RWPE1 (cell line): Measurements from ENCODE around the gene UBN2.

ENCODE experiments used
- CTCF ChIA-PET: fragments of 350-600 bp; sonication (Branson Sonifier 250); formaldehyde crosslinking; extraction: SDS; loops from one replicate; lab custom pipeline; 2021; lab: Yijun Ruan, JAX
- POLR2A ChIA-PET: fragments of 400-600 bp; formaldehyde crosslinking; extraction: SDS; loops from one replicate; lab custom pipeline; 2020; ENCODE audit warnings: antibody characterized with exemption; ENCODE audit not compliant: low non-redundant PET; lab: Yijun Ruan, JAX
- DNase-seq: peaks from one replicate; pipeline ENCODE4 v3.0.0; 2012; ENCODE audit warnings: low spot score
- H3K27ac ChIP-seq: fragments of 450-650 bp; 2 replicates; pipeline ENCODE4 v1.5.1; 2017
- TF ChIP-seq, protein P1 (sequence below): fragments of 450-650 bp; conservative IDR thresholded peaks from 2 replicates; pipeline ENCODE4 v1.5.1; 2017; ENCODE audit warnings: low read depth, mild to moderate bottlenecking

The UBN2 gene

DNA sequence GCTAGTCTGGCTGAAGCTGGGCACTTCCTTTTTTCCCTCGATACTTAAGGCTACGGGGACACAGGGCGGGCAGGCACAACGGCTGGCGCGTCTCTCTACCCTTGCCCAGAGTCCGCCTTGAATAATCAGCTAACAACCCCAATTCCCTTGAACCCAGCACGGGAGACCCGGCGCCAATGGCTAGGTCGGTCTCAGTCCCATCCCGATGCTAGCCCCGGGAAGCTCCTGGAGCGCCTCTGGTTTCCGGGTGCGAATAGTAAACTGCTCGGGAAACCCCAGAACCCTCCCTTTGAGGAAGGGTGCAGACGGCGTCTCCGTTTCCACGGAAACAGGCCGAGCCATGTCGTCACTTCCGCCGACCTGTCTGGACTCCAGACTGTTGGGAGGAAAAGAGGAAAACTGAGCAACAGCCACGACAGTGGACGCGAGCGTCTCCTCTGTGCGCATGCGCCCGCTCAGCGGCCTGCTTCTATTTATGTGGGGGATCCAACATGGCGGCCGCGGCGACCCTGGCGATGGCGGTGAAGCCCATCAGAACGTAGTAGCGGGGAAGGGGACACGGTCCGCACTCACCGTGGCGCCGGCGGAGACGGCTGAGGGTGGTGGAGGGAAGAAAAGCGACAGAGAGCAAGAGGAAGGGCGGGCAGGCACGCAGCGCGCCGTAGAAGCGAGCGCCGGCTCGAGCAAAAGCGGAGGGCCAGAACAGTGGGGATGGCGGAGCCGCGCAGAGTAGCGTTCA lies at the start of gene UBN2:
Gene UBN2 (plus strand): TSS at position 464 of the 739 bp plus-strand sequence. CDS start 248 bp downstream, at position 712.
- ChIA-PET CTCF (no interaction called here), POLR2A (interaction anchor here (0.5 kb wide), 1 partner anchor 35 kb away, joined by 3 read pairs; no protein-coding TSS in a partner anchor)
- peak within 1 kb of the TSS; percentile 88 for H3K27ac ChIP-seq
- TF ChIP-seq, protein P1, sequence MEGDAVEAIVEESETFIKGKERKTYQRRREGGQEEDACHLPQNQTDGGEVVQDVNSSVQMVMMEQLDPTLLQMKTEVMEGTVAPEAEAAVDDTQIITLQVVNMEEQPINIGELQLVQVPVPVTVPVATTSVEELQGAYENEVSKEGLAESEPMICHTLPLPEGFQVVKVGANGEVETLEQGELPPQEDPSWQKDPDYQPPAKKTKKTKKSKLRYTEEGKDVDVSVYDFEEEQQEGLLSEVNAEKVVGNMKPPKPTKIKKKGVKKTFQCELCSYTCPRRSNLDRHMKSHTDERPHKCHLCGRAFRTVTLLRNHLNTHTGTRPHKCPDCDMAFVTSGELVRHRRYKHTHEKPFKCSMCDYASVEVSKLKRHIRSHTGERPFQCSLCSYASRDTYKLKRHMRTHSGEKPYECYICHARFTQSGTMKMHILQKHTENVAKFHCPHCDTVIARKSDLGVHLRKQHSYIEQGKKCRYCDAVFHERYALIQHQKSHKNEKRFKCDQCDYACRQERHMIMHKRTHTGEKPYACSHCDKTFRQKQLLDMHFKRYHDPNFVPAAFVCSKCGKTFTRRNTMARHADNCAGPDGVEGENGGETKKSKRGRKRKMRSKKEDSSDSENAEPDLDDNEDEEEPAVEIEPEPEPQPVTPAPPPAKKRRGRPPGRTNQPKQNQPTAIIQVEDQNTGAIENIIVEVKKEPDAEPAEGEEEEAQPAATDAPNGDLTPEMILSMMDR, result no peak
- peak; percentile 96 for DNase-seq

DNA sequence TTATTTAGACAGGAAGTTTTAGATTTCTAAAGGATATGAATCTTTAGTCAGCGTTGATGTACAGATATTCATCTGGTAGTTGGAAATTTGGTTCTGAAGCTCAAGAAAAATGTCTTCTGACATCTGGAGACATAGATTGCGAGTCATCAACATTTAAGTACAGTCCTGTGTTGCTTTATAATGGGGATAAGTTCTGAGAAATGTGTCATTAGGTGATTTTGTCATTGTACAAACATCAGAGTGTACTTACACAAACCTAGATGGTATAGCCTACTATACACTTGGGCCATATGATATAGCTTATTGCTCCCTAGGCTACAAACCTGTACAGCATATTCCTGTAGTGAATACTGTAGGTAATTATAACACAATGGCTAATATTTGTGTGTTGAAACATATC lies 49.6 kb upstream of the UBN2 start:
- ChIA-PET POLR2A (no interaction called here), CTCF (no interaction called here)
- DNase-seq, result no peak
- H3K27ac ChIP-seq, result no peak overlapping the region
- TF ChIP-seq, protein P1, result no peak

DNA sequence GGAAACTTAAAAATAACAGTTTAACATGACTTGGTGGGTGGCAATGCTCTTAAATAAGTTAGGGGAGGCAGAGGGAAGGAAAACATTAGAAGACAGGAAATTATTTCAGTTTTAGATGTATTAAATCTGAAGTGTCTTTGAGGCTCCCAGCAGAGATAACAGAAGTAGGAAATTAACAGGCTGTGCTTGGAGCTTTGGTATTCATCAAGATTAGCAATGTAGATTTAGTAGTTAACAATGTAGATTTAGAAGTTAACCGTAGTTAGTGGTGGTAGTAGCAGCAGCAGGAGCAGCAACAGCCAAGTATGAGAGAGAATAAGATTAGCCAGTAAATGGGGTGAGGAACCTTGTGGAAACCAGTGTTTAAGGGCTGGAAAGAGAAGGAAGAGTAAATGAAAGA lies 48.7 kb upstream of the UBN2 start:
- CTCF ChIA-PET, result no interaction called here
- H3K27ac ChIP-seq, result no peak overlapping the region
- TF ChIP-seq, protein P1, result no peak
- DNase-seq, result no peak
- POLR2A ChIA-PET, result no interaction called here

DNA sequence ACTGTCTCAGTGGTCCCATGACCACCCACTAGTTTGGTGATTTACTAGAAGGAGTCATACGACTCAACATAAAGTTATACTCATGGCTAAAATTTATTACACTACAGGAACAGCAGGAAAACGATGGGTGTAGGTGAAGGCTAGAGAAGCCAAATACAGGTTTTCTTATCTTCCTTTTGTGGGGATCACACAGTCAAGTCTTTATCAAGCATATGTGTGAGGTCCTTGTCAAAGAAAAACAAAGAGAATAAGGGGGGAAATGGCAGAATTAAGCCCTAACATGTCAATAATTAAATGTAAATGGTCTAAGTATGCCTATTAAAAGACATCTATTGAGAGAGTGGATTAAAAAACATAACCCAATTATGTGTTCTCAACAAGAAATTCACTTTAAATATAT lies 47.8 kb upstream of the UBN2 start:
- DNase-seq, result no peak
- TF ChIP-seq, protein P1, result no peak
- ChIA-PET POLR2A (no interaction called here), CTCF (no interaction called here)
- no peak overlapping the region for H3K27ac ChIP-seq

DNA sequence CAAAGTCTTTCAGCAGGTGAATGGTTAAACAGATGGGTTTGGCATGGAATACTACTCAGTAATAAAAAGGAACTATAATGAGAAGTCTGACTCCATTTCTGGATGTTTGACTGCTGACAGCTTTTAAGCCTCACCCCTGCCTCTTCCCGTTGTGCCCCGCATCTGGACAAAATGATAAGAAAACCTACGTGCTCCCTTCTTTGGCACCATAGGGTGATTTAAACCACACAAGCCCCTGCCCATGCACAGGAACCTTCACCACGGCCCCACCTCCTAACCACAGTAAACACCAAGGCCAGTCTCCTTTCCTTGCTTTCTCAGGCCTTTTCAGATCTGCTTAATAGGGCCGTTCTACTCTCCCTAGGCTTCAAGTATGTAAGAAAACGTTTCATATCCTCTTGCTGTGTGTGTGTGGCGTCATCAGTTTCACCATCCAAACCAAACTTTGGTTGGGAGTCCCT lies 47.1 kb upstream of the UBN2 start:
- POLR2A ChIA-PET, result no interaction called here
- CTCF ChIA-PET, result no interaction called here
- no peak overlapping the region for H3K27ac ChIP-seq
- DNase-seq, result no peak
- TF ChIP-seq, protein P1, result no peak

DNA sequence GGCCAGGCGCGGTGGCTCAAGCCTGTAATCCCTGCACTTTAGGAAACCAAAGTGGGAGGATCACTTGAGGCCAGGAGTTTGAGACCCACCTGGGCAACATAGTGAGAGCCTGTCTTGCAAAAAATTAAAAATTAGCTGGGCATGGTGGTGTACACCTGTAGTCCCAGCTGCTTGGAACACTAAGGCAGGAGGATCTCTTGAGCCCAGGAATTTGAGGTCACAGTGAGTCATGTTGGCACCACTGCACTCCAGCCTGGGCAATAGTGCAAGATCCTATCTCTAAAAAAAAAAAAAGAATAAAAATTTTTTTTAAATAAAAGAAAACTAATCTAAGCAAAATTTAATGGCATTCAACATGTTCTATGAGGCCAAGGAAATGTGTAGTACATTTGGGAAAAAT lies 44.9 kb upstream of the UBN2 start:
- no peak overlapping the region for H3K27ac ChIP-seq
- no peak for DNase-seq
- ChIA-PET CTCF (no interaction called here), POLR2A (no interaction called here)
- TF ChIP-seq, protein P1, result no peak
